Measurements from ENCODE around the gene EPB41L2.

The EPB41L2 gene

GRCh38 chr6:130958468-130958867 lies 104.6 kb downstream of the EPB41L2 start:
- no peak for TF ChIP-seq CTCF (IDR thresholded peaks at IDR 0.05)

- TF ChIP-seq CTCF (IDR thresholded peaks at IDR 0.05) = no peak
Observed at GRCh38 chr6:130955755-130956154, 107.3 kb downstream of the EPB41L2 start.

GRCh38 chr6:130949553-130949952 lies 113.5 kb downstream of the EPB41L2 start:
- no peak for TF ChIP-seq CTCF (IDR thresholded peaks at IDR 0.05)

- TF ChIP-seq CTCF (IDR thresholded peaks at IDR 0.05) = no peak
Observed at GRCh38 chr6:130947464-130947863, 115.6 kb downstream of the EPB41L2 start.

GRCh38 chr6:130946076-130946475 lies 117.0 kb downstream of the EPB41L2 start:
- no peak for TF ChIP-seq CTCF (IDR thresholded peaks at IDR 0.05)

- no peak for TF ChIP-seq CTCF (IDR thresholded peaks at IDR 0.05)
Observed at GRCh38 chr6:130945401-130945919, 117.6 kb downstream of the EPB41L2 start.

- TF ChIP-seq CTCF (IDR thresholded peaks at IDR 0.05) = no peak
Observed at GRCh38 chr6:130944486-130944885, 118.6 kb downstream of the EPB41L2 start.

- TF ChIP-seq CTCF (IDR thresholded peaks at IDR 0.05) = no peak
Observed at GRCh38 chr6:130943738-130944137, 119.3 kb downstream of the EPB41L2 start.
